Endothelial cell of umbilical vein (primary cell): ENCODE data around the gene RNF217. TPM values are rescaled to one million over a fixed set of nuclear protein-coding genes. Genes with fewer than 3 reads are reported as not detected.

Experiments
- BruUV-seq: library from RNA; stranded (reverse); fragments of 400-500 nt; replicated peaks from 2 replicates; lab custom pipeline; 2021; lab: Mats Ljungman, UMichigan
- CTCF ChIA-PET: fragments of 300-600, 350-600 bp; sonication (Branson Sonifier 250); formaldehyde crosslinking; loops from one replicate; lab custom pipeline; 2021; ENCODE audit warnings: antibody characterized with exemption, inconsistent platforms; lab: Charles Lee
- POLR2A ChIA-PET: fragments of 300-600, 350-600 bp; sonication (Branson Sonifier 250); formaldehyde crosslinking; loops from one replicate; lab custom pipeline; 2021; ENCODE audit warnings: antibody characterized with exemption, inconsistent platforms; lab: Charles Lee
- DNase-seq: peaks from one replicate; pipeline ENCODE4 v3.0.0-alpha.2; 2011; ENCODE audit warnings: low read depth, low spot score
- FAIRE-seq: peaks from 2 replicates; lab custom pipeline; 2011; peaks lifted over from hg19 to GRCh38; lab: Jason Lieb, UNC
- H2AFZ ChIP-seq: 2 replicates; pipeline ENCODE4 v1.6.0; 2012; ENCODE audit warnings: low read depth, low read length, control low read depth, inconsistent platforms
- H3K27ac ChIP-seq: 2 replicates; pipeline ENCODE4 v1.5.1; 2011; ENCODE audit warnings: low read depth, mild to moderate bottlenecking, control low read depth, low read length, moderate library complexity; ENCODE audit not compliant: insufficient read depth
- H3K27me3 ChIP-seq, 2 experiments: 2 replicates each; pipeline versions ENCODE4 v1.6.0 to v1.6.1; 2011; ENCODE audit warnings: low read length in 2 of 2, mixed read lengths in 1 of 2; ENCODE audit not compliant: control insufficient read depth in 2 of 2, insufficient read depth in 2 of 2
- H3K36me3 ChIP-seq, 2 experiments: 2 replicates in 1 of 2; 3 replicates in 1 of 2; pipeline ENCODE4 v1.5.1; 2011; ENCODE audit warnings: low read length in 2 of 2, mild to moderate bottlenecking in 1 of 2, moderate library complexity in 1 of 2; ENCODE audit not compliant: control insufficient read depth in 2 of 2, insufficient read depth in 2 of 2; ENCODE audit errors: extremely low read depth in 1 of 2
- H3K4me1 ChIP-seq: 3 replicates; pipeline ENCODE4 v1.5.1; 2011; ENCODE audit warnings: mild to moderate bottlenecking, low read length; ENCODE audit not compliant: control insufficient read depth, insufficient read depth; ENCODE audit errors: extremely low read depth
- H3K4me2 ChIP-seq: 2 replicates; pipeline ENCODE4 v1.6.1; 2011; ENCODE audit warnings: low read length, control low read depth, mixed read lengths; ENCODE audit not compliant: insufficient read depth
- H3K4me3 ChIP-seq, 3 experiments: fragments of 200-600 bp in 1 of 3; sonication (generic), shearing (Covaris generic) in 1 of 3; replicated peaks in 1 of 3; 2 replicates each; pipeline ENCODE4 v1.5.1; 2011 to 2016; ENCODE audit warnings: control low read depth in 3 of 3, low read length in 3 of 3, mild to moderate bottlenecking in 2 of 3, inconsistent platforms in 1 of 3, low read depth in 1 of 3, moderate library complexity in 1 of 3; ENCODE audit not compliant: insufficient read depth in 1 of 3
- H3K79me2 ChIP-seq: 2 replicates; pipeline ENCODE4 v1.6.0; 2012; ENCODE audit warnings: low read length, inconsistent platforms; ENCODE audit not compliant: control insufficient read depth, insufficient read depth
- H3K9ac ChIP-seq: replicated peaks from 2 replicates; pipeline ENCODE3; 2011; ENCODE audit warnings: low read length, control low read depth; ENCODE audit not compliant: insufficient read depth; ENCODE audit errors: extremely low read depth
- H3K9me1 ChIP-seq: replicated peaks from 3 replicates; pipeline ENCODE4 v1.6.0; 2011; ENCODE audit warnings: mild to moderate bottlenecking, low read length; ENCODE audit not compliant: control insufficient read depth, insufficient read depth; ENCODE audit errors: extremely low read depth
- H3K9me3 ChIP-seq: replicated peaks from 2 replicates; pipeline ENCODE4 v1.5.1; 2012; ENCODE audit warnings: low read length, inconsistent platforms; ENCODE audit not compliant: control insufficient read depth, insufficient read depth
- H4K20me1 ChIP-seq: replicated peaks from 2 replicates; pipeline ENCODE3; 2011; ENCODE audit warnings: mild to moderate bottlenecking, low read length; ENCODE audit not compliant: control insufficient read depth, insufficient read depth; ENCODE audit errors: extremely low read depth
- CTCF ChIP-seq, 2 donors: IDR thresholded peaks; 1 replicate in 1 of 2; 2 replicates in 1 of 2; pipeline ENCODE4 v1.5.1; 2011; ENCODE audit warnings: low read length in 2 of 2, mild to moderate bottlenecking in 2 of 2, moderate library complexity in 2 of 2, control low read depth in 1 of 2, inconsistent platforms in 1 of 2, low read depth in 1 of 2; ENCODE audit not compliant: insufficient read depth in 1 of 2; ENCODE audit errors: extremely low read depth in 1 of 2
- EZH2 ChIP-seq: IDR thresholded peaks from 2 replicates; pipeline ENCODE4 v1.6.1; 2012; ENCODE audit warnings: borderline replicate concordance, low read depth, mild to moderate bottlenecking, moderate library complexity, low read length, inconsistent platforms; ENCODE audit not compliant: severe bottlenecking
- FOS ChIP-seq: IDR thresholded peaks from 2 replicates; pipeline ENCODE4 v1.6.1; 2011; ENCODE audit warnings: mild to moderate bottlenecking, low read length, moderate library complexity, borderline replicate concordance; ENCODE audit not compliant: insufficient read depth
- GATA2 ChIP-seq: IDR thresholded peaks from 2 replicates; pipeline ENCODE4 v1.7.0; 2011; ENCODE audit warnings: low read depth, mild to moderate bottlenecking, moderate library complexity, mixed read lengths, low read length; ENCODE audit not compliant: insufficient read length, insufficient read depth
- JUN ChIP-seq: IDR thresholded peaks from 2 replicates; pipeline ENCODE4 v1.6.1; 2011; ENCODE audit warnings: borderline replicate concordance, low read depth; ENCODE audit not compliant: insufficient read length, insufficient read depth
- MAX ChIP-seq: IDR thresholded peaks from 2 replicates; pipeline ENCODE4 v1.6.1; 2011; ENCODE audit not compliant: insufficient read depth, insufficient read length
- MYC ChIP-seq: IDR thresholded peaks from one replicate; pipeline ENCODE4 v1.6.1; 2011; ENCODE audit warnings: mild to moderate bottlenecking, low read depth, low read length
- POLR2A ChIP-seq: IDR thresholded peaks from 2 replicates; pipeline ENCODE4 v1.6.1; 2012; ENCODE audit warnings: low read depth, mild to moderate bottlenecking, control low read depth, low read length
- POLR2AphosphoS5 ChIP-seq: IDR thresholded peaks from 2 replicates; pipeline ENCODE4 v1.6.1; 2012; ENCODE audit warnings: low read depth, mild to moderate bottlenecking, control low read depth, low read length, moderate library complexity; ENCODE audit not compliant: insufficient read depth
- dilution Hi-C: fragments of 300-500 bp; cut with MboI; formaldehyde crosslinking; loops from one replicate; pipeline ENCODE4 v1.15.0; 2019; ENCODE audit warnings: low sequenced_read_pairs; ENCODE audit not compliant: extremely low pct_ligation_motif_present
- intact Hi-C: fragments of 100-400 bp; cut with micrococcal nuclease; formaldehyde crosslinking; loops from one replicate; pipeline ENCODE4 v1.10.0; 2022
- polyA plus RNA-seq, 4 experiments: library from polyadenylated mRNA; depleted of rRNA in 3 of 4; stranded (reverse) in 3 of 4; unstranded in 1 of 4; fragments of >200 nt; gene quantifications; 2 replicates each; pipeline versions ENCODE4 v1.2.1 to v1.2.3, GENCODE V29; 2011 to 2012; ENCODE audit warnings: missing spikeins in 1 of 4
- total RNA-seq: library from RNA; stranded (reverse); gene quantifications from 2 replicates; pipeline ENCODE4 v1.2.3, GENCODE V29; 2021

The RNF217 gene
- total and polyA plus RNA-seq, 2 donors (not counting 3 experiments of a cell fraction or from before 2014, with no cell fraction given): 8.8 to 32.5 TPM

GRCh38 chr6:124979294-124979678, 17.0 kb downstream of the RNF217 start:
- no TSS peak for BruUV-seq
- TF ChIP-seq POLR2AphosphoS5 (no peak), MAX (no peak), POLR2A (no peak), EZH2 (no peak), CTCF (IDR thresholded peaks at IDR 0.05; ENCODE audit: extremely low read depth in 1 of 2, insufficient read depth in 1 of 2, low read depth in 1 of 2, low read length in 2 of 2) (no peak), MYC (no peak), JUN (no peak), GATA2 (no peak), FOS (no peak)

More at GRCh38 chr6:124979294-124979678, 17.0 kb downstream of the RNF217 start:
- H3K36me3 ChIP-seq: peaks cover 4% of the 10 kb centered on the region in 2 experiments
- ChIA-PET POLR2A (no interaction called here), CTCF (interaction anchor here (0.9 kb wide), 1 partner anchor 16 kb away, joined by 3 read pairs; no protein-coding TSS in a partner anchor)
- no peak overlapping the region for H3K9ac ChIP-seq
- H3K9me1 ChIP-seq: no peaks in the 10 kb centered on the region
- DNase-seq: no peak
- peaks cover 49% of the 10 kb centered on the region for H3K79me2 ChIP-seq
- peaks cover 12% of the 10 kb centered on the region for H3K4me1 ChIP-seq
- H3K27ac ChIP-seq: no peak overlapping the region
- no peak overlapping the region for H2AFZ ChIP-seq
- FAIRE-seq: no peak
- no peaks in the 10 kb centered on the region for H3K9me3 ChIP-seq
- H3K4me3 ChIP-seq: no peak overlapping the region
- dilution Hi-C loops (no loop called here), intact Hi-C loops (no loop called here)
- no peaks in the 10 kb centered on the region for H3K27me3 ChIP-seq
- H4K20me1 ChIP-seq: no peaks in the 10 kb centered on the region
- H3K4me2 ChIP-seq: no peak overlapping the region
